HepG2 (cell line): ENCODE data around the gene PC. TPM values are rescaled to one million over a fixed set of nuclear protein-coding genes. Genes with fewer than 3 reads are reported as not detected.

ENCODE experiments used
- ATAC-seq: fragments of 200-7000 bp; cut with Tn5 transposase; 3 replicates; pipeline ENCODE4 v1.9.1; 2020; ENCODE audit warnings: mild to moderate bottlenecking, moderate library complexity
- BruUV-seq: library from RNA; stranded (reverse); fragments of 400-500 nt; replicated peaks from 2 replicates; lab custom pipeline; 2021; lab: Mats Ljungman, UMichigan
- CTCF ChIA-PET: fragments of 300-600 bp; formaldehyde crosslinking; extraction: SDS; loops from one replicate; lab custom pipeline; 2021; ENCODE audit warnings: low total read pairs, inconsistent platforms, low intra/inter-chr PET ratio; lab: Yijun Ruan, JAX
- POLR2A ChIA-PET: fragments of 350-600 bp; sonication (Branson Sonifier 250); formaldehyde crosslinking; loops from one replicate; lab custom pipeline; 2020; ENCODE audit warnings: antibody characterized with exemption, inconsistent platforms; lab: Yijun Ruan, JAX
- DNase-seq: peaks from one replicate; pipeline ENCODE4 v3.0.0-alpha.2; 2015; ENCODE audit warnings: low spot score
- FAIRE-seq: peaks from 3 replicates; lab custom pipeline; 2011; peaks lifted over from hg19 to GRCh38; lab: Jason Lieb, UNC
- H2AFZ ChIP-seq: one replicate; pipeline ENCODE4 v1.6.1; 2011; ENCODE audit warnings: low read length, inconsistent platforms
- H3K27ac ChIP-seq: fragments of 300-600 bp; 3 replicates; pipeline ENCODE4 v1.8.0; 2011; ENCODE audit warnings: mixed run types, mild to moderate bottlenecking, mixed read lengths, low read length, inconsistent platforms; ENCODE audit not compliant: insufficient read depth; ENCODE audit errors: extremely low read length
- H3K27me3 ChIP-seq, 2 experiments: fragments of 200-600 bp in 1 of 2; 2 replicates in 1 of 2; 3 replicates in 1 of 2; pipeline versions ENCODE4 v1.6.0 to v1.8.0; 2011; ENCODE audit warnings: low read length in 2 of 2, mild to moderate bottlenecking in 2 of 2, moderate library complexity in 2 of 2, inconsistent platforms in 1 of 2; ENCODE audit not compliant: insufficient read depth in 2 of 2, control insufficient read depth in 1 of 2
- H3K36me3 ChIP-seq, 2 experiments: fragments of 200-600 bp in 1 of 2; replicated peaks in 1 of 2; 2 replicates in 1 of 2; 3 replicates in 1 of 2; pipeline versions ENCODE4 v1.5.1 to v1.8.0; 2011; ENCODE audit warnings: low read length in 2 of 2, inconsistent platforms in 1 of 2; ENCODE audit not compliant: insufficient read depth in 2 of 2, control insufficient read depth in 1 of 2
- H3K4me1 ChIP-seq: 2 replicates; pipeline ENCODE4 v1.5.1; 2012; ENCODE audit warnings: low read length, inconsistent platforms; ENCODE audit not compliant: insufficient read depth
- H3K4me2 ChIP-seq: 2 replicates; pipeline ENCODE4 v1.6.0; 2011; ENCODE audit warnings: low read depth, low read length, inconsistent platforms
- H3K4me3 ChIP-seq, 3 experiments: fragments of 200-600 bp in 1 of 3; sonication (generic), shearing (Covaris generic) in 1 of 3; replicated peaks in 1 of 3; 2 replicates each; pipeline ENCODE4 v1.5.1; 2011 to 2016; ENCODE audit warnings: low read length in 3 of 3, inconsistent platforms in 2 of 3, low read depth in 2 of 3, mild to moderate bottlenecking in 2 of 3, control low read depth in 1 of 3, mixed read lengths in 1 of 3; ENCODE audit not compliant: insufficient read depth in 1 of 3
- H3K79me2 ChIP-seq: one replicate; pipeline ENCODE4 v1.6.1; 2011; ENCODE audit warnings: low read length, inconsistent platforms; ENCODE audit not compliant: insufficient read depth
- H3K9ac ChIP-seq: 2 replicates; pipeline ENCODE4 v1.6.0; 2011; ENCODE audit warnings: mild to moderate bottlenecking, low read depth, low read length, inconsistent platforms; ENCODE audit not compliant: insufficient read depth
- H3K9me3 ChIP-seq: 2 replicates; pipeline ENCODE4 v1.5.1; 2012; ENCODE audit warnings: mild to moderate bottlenecking, low read length
- H4K20me1 ChIP-seq: 2 replicates; pipeline ENCODE4 v1.6.0; 2011; ENCODE audit warnings: inconsistent platforms, mild to moderate bottlenecking, low read length, moderate library complexity; ENCODE audit not compliant: insufficient read depth
- HMG20A ChIP-seq: IDR thresholded peaks from 2 replicates; pipeline ENCODE4 v1.6.1; 2016; ENCODE audit warnings: borderline replicate concordance
- PRMT3 ChIP-seq: sonication (generic); formaldehyde crosslinking; IDR thresholded peaks from 2 replicates; pipeline ENCODE4 v1.8.1; 2022; ENCODE audit warnings: low read depth, mild to moderate bottlenecking, moderate library complexity, missing genetic modification reagents, borderline replicate concordance
- SNAI1 ChIP-seq: sonication (generic); formaldehyde crosslinking; IDR thresholded peaks from 2 replicates; pipeline ENCODE4 v1.5.0; 2020; ENCODE audit warnings: mild to moderate bottlenecking, missing genetic modification reagents, borderline replicate concordance
- TCF7L2 ChIP-seq: IDR thresholded peaks from 2 replicates; pipeline ENCODE4 v1.6.1; 2011; ENCODE audit warnings: mild to moderate bottlenecking, low read depth, low read length, moderate library complexity
- ZBTB33 ChIP-seq: sonication (generic); formaldehyde crosslinking; IDR thresholded peaks from 2 replicates; pipeline ENCODE4 v1.4.0; 2020; ENCODE audit warnings: missing genetic modification reagents
- ZBTB8A ChIP-seq: sonication (generic); formaldehyde crosslinking; IDR thresholded peaks from 2 replicates; pipeline ENCODE4 v1.4.0; 2020; ENCODE audit warnings: mild to moderate bottlenecking, low read depth, missing genetic modification reagents, borderline replicate concordance
- ZHX2 ChIP-seq, 2 experiments: sonication (generic) in 1 of 2; formaldehyde crosslinking in 1 of 2; IDR thresholded peaks; 2 replicates each; pipeline versions ENCODE4 v1.6.1 to v1.9.0; 2014 to 2022; ENCODE audit warnings: antibody characterized with exemption in 1 of 2, borderline replicate concordance in 1 of 2, inconsistent platforms in 1 of 2, low read depth in 1 of 2, missing genetic modification reagents in 1 of 2
- ZNF17 ChIP-seq: sonication (generic); formaldehyde crosslinking; IDR thresholded peaks from 2 replicates; pipeline ENCODE4 v1.5.0; 2020; ENCODE audit warnings: mild to moderate bottlenecking, missing genetic modification reagents
- ZNF609 ChIP-seq: sonication (generic); formaldehyde crosslinking; IDR thresholded peaks from 2 replicates; pipeline ENCODE4 v1.4.0; 2020; ENCODE audit warnings: mild to moderate bottlenecking, missing genetic modification reagents, borderline replicate concordance
- ZNF660 ChIP-seq: sonication (generic); formaldehyde crosslinking; IDR thresholded peaks from 2 replicates; pipeline ENCODE4 v1.5.1; 2020; ENCODE audit warnings: mild to moderate bottlenecking, low read depth, missing genetic modification reagents, borderline replicate concordance
- WGBS: methylation state at CpG from one replicate; pipeline ENCODE4 v1.1.6; 2017; ENCODE audit warnings: low lambda C conversion rate; 5-methylcytosine and 5-hydroxymethylcytosine counted together
- in situ Hi-C: cut with HindIII; loops from 2 replicates; pipeline ENCODE4 v1.10.0; 2017; ENCODE audit warnings: low pct_unique_long_range_greater_than_20kb; ENCODE audit not compliant: extremely low pct_ligation_motif_present
- intact Hi-C: fragments of 100-400 bp; cut with micrococcal nuclease; formaldehyde crosslinking; loops from one replicate; pipeline ENCODE4 v1.10.0; 2022; ENCODE audit not compliant: unreplicated experiment
- polyA plus RNA-seq, 8 experiments: library from polyadenylated mRNA; depleted of rRNA in 3 of 8; stranded (reverse) in 7 of 8; unstranded in 1 of 8; fragments of >200 nt; fragmentation: Illumina TruSeq in 4 of 8; extraction: Trizol in 4 of 8; gene quantifications; 2 replicates each; pipeline versions ENCODE4 v1.2.1 to v1.2.3, GENCODE V29; 2011 to 2016; ENCODE audit warnings: low read depth in 4 of 8, missing spikeins in 1 of 8, mixed read lengths in 1 of 8; ENCODE audit not compliant: insufficient read depth in 1 of 8
- total RNA-seq, 5 experiments: library from RNA; depleted of rRNA; stranded (reverse); fragments of >200 nt; fragmentation: Illumina TruSeq; extraction: Trizol; gene quantifications; 2 replicates each; pipeline ENCODE4 v1.2.3, GENCODE V29; 2016; ENCODE audit warnings: low read depth in 1 of 5

PC gene
- total and polyA plus RNA-seq, 2 of the 13 experiments (the other 11 are each of a cell fraction or from before 2014, with no cell fraction given), result 29.0 to 39.0 TPM

- no peak for TF ChIP-seq ZBTB33 (CRISPR knock-in tag)
- TF ChIP-seq ZBTB8A (CRISPR knock-in tag), result no peak
- no peak for TF ChIP-seq ZNF660 (CRISPR knock-in tag)
- no peak for TF ChIP-seq ZNF609
- TF ChIP-seq TCF7L2, result no peak
These were observed 79.2 kb downstream of the PC start (continued) for GRCh38 chr11:66879000-66879399.

- Histone ChIP-seq H4K20me1 (peaks cover 22% of the 10 kb centered on the region), H3K9ac (no peak overlapping the region), H3K9me3 (no peaks in the 10 kb centered on the region), H3K4me2 (no peak overlapping the region), H3K79me2 (peaks cover 36% of the 10 kb centered on the region), H3K4me1 (peaks cover 22% of the 10 kb centered on the region), H3K4me3 (no peak overlapping the region), H3K36me3 (peaks cover 0 to 3% of the 10 kb centered on the region in 2 experiments; a peak in 3 of 5 replicates), H3K27me3 (no peaks in the 10 kb centered on the region), H2AFZ (no peak overlapping the region), H3K27ac (no peak overlapping the region)
- intact Hi-C loops (no loop called here), in situ Hi-C loops (no loop called here)
- BruUV-seq, result no TSS peak
- FAIRE-seq (no peak), DNase-seq (no peak), ATAC-seq (no peak)
- ChIA-PET CTCF (no interaction called here), POLR2A (no interaction called here)
- 89% methylated on average over 11 of the region's 12 CpGs for WGBS
- no peak for TF ChIP-seq HMG20A (CRISPR knock-in tag)
- TF ChIP-seq PRMT3 (CRISPR knock-in tag), result no peak
- no peak for TF ChIP-seq ZNF17 (CRISPR knock-in tag)
- TF ChIP-seq SNAI1 (CRISPR knock-in tag), result no peak
- TF ChIP-seq ZHX2 (IDR thresholded peaks at IDR 0.05; ENCODE audit: low read depth), result no peak
- TF ChIP-seq ZHX2 (CRISPR knock-in tag; IDR thresholded peaks at IDR 0.05; ENCODE audit: borderline replicate concordance), result no peak
These were observed 79.7 kb downstream of the PC start for GRCh38 chr11:66878474-66878873.
